ENCODE results near the gene NPAS2. TPM values are rescaled to one million over a fixed set of nuclear protein-coding genes. Genes with fewer than 3 reads are reported as not detected.

NPAS2 gene
- total and polyA plus RNA-seq, 2 donors (not counting 1 experiment from before 2014, with no cell fraction given) = 3.6 to 4.9 TPM

DNA sequence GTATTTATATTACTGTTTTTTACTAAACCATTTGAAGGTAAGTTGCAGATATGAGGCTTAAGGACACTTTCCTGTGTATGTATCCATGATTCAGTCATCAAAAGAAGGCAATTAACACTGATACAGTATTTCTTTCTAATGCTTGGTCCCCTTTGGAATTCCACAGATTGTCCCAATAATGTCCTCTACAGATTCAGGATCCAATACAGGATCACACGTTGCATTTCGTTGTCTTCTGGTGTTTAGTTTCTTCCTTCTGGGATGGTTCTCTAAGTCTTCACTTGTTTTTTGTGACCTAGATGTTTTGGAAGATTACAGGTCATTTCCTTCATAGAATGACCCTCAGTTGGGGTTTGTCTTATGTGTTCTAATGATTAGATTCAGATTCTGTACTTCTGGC, 40.0 kb downstream of the NPAS2 start:
- DNase-seq (ENCODE audit: low read depth in 2 of 2) = no peak
- Histone ChIP-seq H4K20me1 (ENCODE audit: control insufficient read depth, extremely low read depth, insufficient read depth, low read length) (no peaks in the 10 kb centered on the region), H3K4me2 (ENCODE audit: extremely low read depth, insufficient read depth, low read length) (no peak overlapping the region), H2AFZ (ENCODE audit: low read length) (no peak overlapping the region), H3K4me3 (replicated peaks in 1 of 4; ENCODE audit: control extremely low read depth in 1 of 4, insufficient read depth in 1 of 4, low read depth in 3 of 4, low read length in 4 of 4) (no peak overlapping the region), H3K4me1 (ENCODE audit: control insufficient read depth, extremely low read depth, insufficient read depth, low read length) (peaks cover 11% of the 10 kb centered on the region), H3K36me3 (ENCODE audit: control insufficient read depth, insufficient read depth, low read length) (no peaks in the 10 kb centered on the region), H3K79me2 (ENCODE audit: control insufficient read depth, insufficient read depth, low read length) (no peaks in the 10 kb centered on the region), H3K27ac (ENCODE audit: insufficient read depth, low read length) (no peak overlapping the region), H3K27me3 (ENCODE audit: control insufficient read depth, insufficient read depth, low read length) (no peaks in the 10 kb centered on the region), H3K9me3 (ENCODE audit: control insufficient read depth, insufficient read depth, low read depth, low read length) (no peaks in the 10 kb centered on the region), H3K9ac (ENCODE audit: insufficient read depth, low read length) (no peak overlapping the region)
- no peak for TF ChIP-seq EZH2 (IDR thresholded peaks at IDR 0.05; ENCODE audit: low read length, missing control alignments)
- TF ChIP-seq, protein P1, sequence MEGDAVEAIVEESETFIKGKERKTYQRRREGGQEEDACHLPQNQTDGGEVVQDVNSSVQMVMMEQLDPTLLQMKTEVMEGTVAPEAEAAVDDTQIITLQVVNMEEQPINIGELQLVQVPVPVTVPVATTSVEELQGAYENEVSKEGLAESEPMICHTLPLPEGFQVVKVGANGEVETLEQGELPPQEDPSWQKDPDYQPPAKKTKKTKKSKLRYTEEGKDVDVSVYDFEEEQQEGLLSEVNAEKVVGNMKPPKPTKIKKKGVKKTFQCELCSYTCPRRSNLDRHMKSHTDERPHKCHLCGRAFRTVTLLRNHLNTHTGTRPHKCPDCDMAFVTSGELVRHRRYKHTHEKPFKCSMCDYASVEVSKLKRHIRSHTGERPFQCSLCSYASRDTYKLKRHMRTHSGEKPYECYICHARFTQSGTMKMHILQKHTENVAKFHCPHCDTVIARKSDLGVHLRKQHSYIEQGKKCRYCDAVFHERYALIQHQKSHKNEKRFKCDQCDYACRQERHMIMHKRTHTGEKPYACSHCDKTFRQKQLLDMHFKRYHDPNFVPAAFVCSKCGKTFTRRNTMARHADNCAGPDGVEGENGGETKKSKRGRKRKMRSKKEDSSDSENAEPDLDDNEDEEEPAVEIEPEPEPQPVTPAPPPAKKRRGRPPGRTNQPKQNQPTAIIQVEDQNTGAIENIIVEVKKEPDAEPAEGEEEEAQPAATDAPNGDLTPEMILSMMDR (conservative IDR thresholded peaks at IDR 0.05 in 1 of 2, IDR thresholded peaks at IDR 0.05 in 1 of 2; ENCODE audit: low read depth in 1 of 2, low read length in 2 of 2) = no peak

DNA sequence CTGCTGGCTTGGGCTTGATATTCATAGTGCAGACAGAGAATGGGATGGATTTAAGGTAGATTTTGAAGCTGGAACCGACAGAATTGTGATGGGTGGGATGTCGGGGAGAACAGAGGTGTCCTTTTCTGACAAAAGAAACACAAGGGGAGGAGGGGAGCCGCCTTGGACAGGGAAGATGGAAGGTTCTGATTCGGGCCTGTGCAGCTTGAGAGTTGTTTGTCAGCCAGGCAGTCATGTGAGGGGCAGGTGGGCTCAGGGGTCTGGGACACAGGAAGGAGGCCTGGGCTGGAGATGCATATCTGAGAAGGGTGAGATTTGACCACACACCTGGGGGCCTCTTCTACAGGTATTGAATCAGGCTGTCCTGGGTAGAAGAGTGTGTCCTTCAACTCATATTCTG, 41.4 kb downstream of the NPAS2 start:
- Histone ChIP-seq H3K36me3 (ENCODE audit: control insufficient read depth, insufficient read depth, low read length) (no peaks in the 10 kb centered on the region), H3K4me1 (ENCODE audit: control insufficient read depth, extremely low read depth, insufficient read depth, low read length) (peaks cover 18% of the 10 kb centered on the region), H3K27me3 (ENCODE audit: control insufficient read depth, insufficient read depth, low read length) (no peaks in the 10 kb centered on the region), H4K20me1 (ENCODE audit: control insufficient read depth, extremely low read depth, insufficient read depth, low read length) (no peaks in the 10 kb centered on the region), H3K4me2 (ENCODE audit: extremely low read depth, insufficient read depth, low read length) (no peak overlapping the region), H3K9ac (ENCODE audit: insufficient read depth, low read length) (no peak overlapping the region), H2AFZ (ENCODE audit: low read length) (no peak overlapping the region), H3K79me2 (ENCODE audit: control insufficient read depth, insufficient read depth, low read length) (no peaks in the 10 kb centered on the region), H3K9me3 (ENCODE audit: control insufficient read depth, insufficient read depth, low read depth, low read length) (no peaks in the 10 kb centered on the region), H3K27ac (ENCODE audit: insufficient read depth, low read length) (no peak overlapping the region), H3K4me3 (replicated peaks in 1 of 4; ENCODE audit: control extremely low read depth in 1 of 4, insufficient read depth in 1 of 4, low read depth in 3 of 4, low read length in 4 of 4) (no peak overlapping the region)
- DNase-seq (ENCODE audit: low read depth in 2 of 2) = no peak
- TF ChIP-seq, protein P1 (conservative IDR thresholded peaks at IDR 0.05 in 1 of 2, IDR thresholded peaks at IDR 0.05 in 1 of 2; ENCODE audit: low read depth in 1 of 2, low read length in 2 of 2) = no peak
- TF ChIP-seq EZH2 (IDR thresholded peaks at IDR 0.05; ENCODE audit: low read length, missing control alignments) = no peak

DNA sequence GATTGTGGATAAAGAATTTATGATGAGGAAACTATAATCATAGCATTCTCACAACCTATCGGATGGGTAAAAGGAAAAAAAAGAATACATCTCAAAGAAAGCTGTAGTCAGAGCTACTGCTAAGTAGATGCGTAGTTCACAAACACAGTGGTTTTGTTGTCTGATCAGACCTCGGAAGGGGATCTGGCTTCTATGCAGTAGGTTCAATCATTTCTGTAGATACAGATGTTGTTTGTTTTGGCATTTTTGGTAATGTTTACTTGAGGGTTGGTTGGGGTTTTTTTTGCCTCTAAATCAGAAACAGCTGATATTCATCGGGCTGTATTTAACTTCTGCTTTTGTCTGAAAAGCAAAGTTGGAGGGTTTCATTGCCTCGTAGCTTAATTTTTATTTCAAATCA, 42.1 kb downstream of the NPAS2 start:
- H3K36me3 ChIP-seq (ENCODE audit: control insufficient read depth, insufficient read depth, low read length) = no peaks in the 10 kb centered on the region
- no peaks in the 10 kb centered on the region for H3K79me2 ChIP-seq (ENCODE audit: control insufficient read depth, insufficient read depth, low read length)
- H3K27ac ChIP-seq (ENCODE audit: insufficient read depth, low read length) = no peak overlapping the region

More for the DNA sequence above, 42.1 kb downstream of the NPAS2 start:
- Histone ChIP-seq H3K4me3 (replicated peaks in 1 of 4; ENCODE audit: control extremely low read depth in 1 of 4, insufficient read depth in 1 of 4, low read depth in 3 of 4, low read length in 4 of 4) (no peak overlapping the region), H2AFZ (ENCODE audit: low read length) (no peak overlapping the region), H3K27me3 (ENCODE audit: control insufficient read depth, insufficient read depth, low read length) (no peaks in the 10 kb centered on the region), H3K9me3 (ENCODE audit: control insufficient read depth, insufficient read depth, low read depth, low read length) (no peaks in the 10 kb centered on the region), H4K20me1 (ENCODE audit: control insufficient read depth, extremely low read depth, insufficient read depth, low read length) (no peaks in the 10 kb centered on the region), H3K4me2 (ENCODE audit: extremely low read depth, insufficient read depth, low read length) (no peak overlapping the region), H3K4me1 (ENCODE audit: control insufficient read depth, extremely low read depth, insufficient read depth, low read length) (peaks cover 18% of the 10 kb centered on the region), H3K9ac (ENCODE audit: insufficient read depth, low read length) (no peak overlapping the region)
- no peak for DNase-seq (ENCODE audit: low read depth in 2 of 2)
- TF ChIP-seq, protein P1 (conservative IDR thresholded peaks at IDR 0.05 in 1 of 2, IDR thresholded peaks at IDR 0.05 in 1 of 2; ENCODE audit: low read depth in 1 of 2, low read length in 2 of 2) = no peak
- TF ChIP-seq EZH2 (IDR thresholded peaks at IDR 0.05; ENCODE audit: low read length, missing control alignments) = no peak
